Measurements from ENCODE around the gene TERB1.

DNA sequence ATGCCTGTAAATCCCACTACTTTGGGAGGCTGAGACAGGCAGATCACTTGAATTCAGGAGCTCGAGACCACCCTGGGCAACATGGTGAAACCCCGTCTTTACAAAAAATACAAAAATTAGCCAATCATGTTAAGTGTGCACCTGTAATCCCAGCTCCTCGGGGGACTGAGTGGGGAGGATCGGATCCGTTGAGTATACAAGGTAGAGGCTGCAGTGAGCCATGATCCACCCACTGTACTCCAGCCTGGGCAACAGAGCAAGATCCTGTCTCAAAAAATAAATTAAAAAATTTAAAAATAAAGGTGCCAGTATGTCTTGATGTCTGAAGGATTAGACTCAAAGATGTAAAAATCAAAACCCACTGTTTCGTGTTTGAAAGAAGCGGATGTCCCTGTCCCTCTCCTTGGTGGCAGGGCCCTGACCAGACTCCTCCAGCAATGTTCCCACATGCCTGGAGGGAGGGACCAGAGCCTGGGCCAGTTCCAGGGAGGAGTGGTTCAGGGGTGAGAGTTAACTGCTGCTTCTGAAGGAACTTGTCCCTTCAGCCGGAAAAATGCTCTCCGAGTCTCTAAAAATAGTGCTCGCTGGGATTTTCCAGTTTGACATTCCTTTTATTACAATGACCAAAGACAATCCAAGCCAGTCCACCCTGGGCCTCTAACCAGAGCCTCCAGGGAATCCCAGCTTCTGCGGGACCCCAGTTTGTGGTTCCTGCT is 95.4 kb downstream of the TERB1 start:
- TF ChIP-seq EZH2 (IDR thresholded peaks at IDR 0.05; ENCODE audit: insufficient read depth, poor library complexity, severe bottlenecking) (no peak), EZH2phosphoT487 (IDR thresholded peaks at IDR 0.05; ENCODE audit: insufficient read depth, low read depth) (no peak)

Measured in GM23248 (cell line).